UCSD-AML1 (cell line): ENCODE results near the gene ACACA.

Experiments
- DNase-seq: peaks from one replicate; lab custom pipeline; 2025; ENCODE audit not compliant: unreplicated experiment; lab: John Stamatoyannopoulos, UW

The ACACA gene

GRCh38 chr17:37239690-37240334, 166.8 kb downstream of the ACACA start:
- no peak for DNase-seq

DNA sequence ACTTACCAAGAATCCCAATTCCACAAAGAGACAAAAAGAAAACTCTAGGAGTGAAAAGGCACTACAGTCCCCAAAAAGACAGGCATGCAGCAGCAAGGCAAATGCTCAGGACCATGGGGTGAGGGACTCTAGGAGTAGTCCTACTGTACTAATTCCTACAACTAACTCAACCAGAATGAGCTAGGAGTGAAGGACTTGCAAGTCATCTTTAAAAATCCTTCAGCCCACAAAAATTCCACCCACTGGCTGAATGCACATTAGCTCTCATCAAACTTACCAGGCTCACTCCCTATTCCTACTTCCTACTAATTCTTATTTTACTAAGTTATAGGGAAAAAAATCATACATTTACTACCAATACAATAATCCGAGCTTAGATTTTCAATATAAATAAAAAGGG, 172.5 kb downstream of the ACACA start:
- no peak for DNase-seq

DNA sequence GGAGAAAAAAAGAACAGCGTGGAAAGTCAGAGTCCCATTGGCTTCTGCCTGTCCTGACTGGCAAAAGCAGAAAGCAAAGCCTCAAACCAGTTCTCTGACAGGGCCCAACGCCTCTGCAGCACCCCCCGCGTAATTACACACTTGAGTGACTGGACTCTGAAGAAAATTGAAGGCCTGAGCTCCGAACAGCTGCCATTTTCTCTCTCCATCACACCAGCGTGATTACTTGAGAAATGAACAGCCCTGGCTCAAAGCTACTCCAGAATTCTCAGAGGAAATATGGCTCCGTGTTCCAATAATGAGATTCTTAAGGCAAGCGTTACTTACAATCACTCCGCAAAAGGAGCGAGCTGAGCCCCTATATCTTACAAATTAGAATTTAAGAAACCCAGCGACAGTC, 173.6 kb downstream of the ACACA start:
- no peak for DNase-seq

GRCh38 chr17:37231887-37232286, 174.7 kb downstream of the ACACA start:
- no peak for DNase-seq

DNA sequence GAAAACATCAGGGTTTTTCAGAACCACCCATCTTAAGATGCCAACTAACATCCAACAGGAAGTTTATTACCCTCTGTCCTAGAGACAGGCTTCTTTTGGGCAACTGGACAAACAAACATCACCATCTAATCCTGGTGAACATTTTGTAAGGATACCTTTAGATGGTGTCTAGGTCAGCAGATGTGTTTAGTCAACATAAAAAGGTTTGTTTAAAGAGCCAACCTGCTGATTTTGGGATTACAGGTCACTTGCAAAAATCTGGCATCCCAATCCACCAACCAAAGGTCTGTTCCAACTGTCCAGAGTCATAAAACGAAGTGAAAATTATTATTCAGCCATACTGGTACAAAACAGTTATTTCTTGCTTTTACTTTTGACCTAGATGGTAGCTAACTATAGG, 176.0 kb downstream of the ACACA start:
- DNase-seq = no peak

DNA sequence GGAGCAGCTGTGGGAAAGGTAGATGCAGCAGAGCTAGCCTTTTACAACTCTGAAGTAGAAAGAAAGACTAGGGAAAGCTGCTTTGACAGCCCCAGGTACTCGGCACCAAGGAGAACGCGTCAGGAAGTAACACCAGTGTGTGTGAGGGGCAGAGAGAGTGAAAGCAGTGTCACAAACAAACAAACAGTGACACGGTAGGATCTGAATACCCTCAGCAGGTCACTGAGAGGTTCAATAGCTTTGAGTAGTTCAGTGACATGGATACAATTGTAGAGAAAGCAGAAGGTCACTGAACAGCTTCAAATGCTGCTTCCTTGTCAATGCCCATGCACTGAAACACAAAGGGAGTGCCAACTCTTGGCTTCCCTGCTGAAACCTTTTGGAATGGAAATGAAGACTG, 181.2 kb downstream of the ACACA start:
- DNase-seq = no peak

DNA sequence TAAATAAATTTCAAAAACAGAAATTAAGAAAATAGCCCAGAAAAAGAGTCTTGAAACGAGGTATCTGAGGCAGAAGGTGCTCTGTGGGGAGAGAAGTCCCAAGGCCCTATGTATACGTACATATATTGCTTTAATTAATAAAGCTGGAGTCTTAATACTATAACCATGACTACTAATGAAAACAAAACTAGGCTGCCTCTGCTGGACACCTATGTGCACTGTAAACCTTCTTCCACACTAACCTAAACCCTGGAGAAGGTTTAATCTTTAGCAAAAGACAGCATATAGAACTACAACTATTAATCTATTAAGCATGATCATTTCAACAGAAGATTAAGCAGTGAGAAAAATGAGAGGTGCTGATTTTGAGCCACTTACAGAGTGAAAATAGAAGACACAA, 184.8 kb downstream of the ACACA start:
- DNase-seq = no peak

DNA sequence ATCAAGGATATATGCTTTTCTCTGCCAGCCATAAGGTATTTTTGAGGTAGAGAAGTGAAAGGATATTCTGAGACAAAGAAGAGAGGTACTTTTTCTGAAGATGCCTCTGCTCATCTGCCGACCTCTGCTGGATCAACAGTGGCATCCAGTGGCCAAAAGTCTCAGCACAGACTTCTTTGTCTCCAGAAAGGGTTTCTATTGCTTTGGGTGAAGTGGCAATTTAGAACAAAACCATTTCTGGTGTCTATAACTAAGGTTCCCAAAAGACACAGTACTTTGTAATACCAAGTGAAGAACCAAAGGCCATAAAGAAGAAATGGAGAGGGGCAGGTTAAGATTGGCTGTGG, 186.1 kb downstream of the ACACA start:
- DNase-seq = peak; percentile 12

DNA sequence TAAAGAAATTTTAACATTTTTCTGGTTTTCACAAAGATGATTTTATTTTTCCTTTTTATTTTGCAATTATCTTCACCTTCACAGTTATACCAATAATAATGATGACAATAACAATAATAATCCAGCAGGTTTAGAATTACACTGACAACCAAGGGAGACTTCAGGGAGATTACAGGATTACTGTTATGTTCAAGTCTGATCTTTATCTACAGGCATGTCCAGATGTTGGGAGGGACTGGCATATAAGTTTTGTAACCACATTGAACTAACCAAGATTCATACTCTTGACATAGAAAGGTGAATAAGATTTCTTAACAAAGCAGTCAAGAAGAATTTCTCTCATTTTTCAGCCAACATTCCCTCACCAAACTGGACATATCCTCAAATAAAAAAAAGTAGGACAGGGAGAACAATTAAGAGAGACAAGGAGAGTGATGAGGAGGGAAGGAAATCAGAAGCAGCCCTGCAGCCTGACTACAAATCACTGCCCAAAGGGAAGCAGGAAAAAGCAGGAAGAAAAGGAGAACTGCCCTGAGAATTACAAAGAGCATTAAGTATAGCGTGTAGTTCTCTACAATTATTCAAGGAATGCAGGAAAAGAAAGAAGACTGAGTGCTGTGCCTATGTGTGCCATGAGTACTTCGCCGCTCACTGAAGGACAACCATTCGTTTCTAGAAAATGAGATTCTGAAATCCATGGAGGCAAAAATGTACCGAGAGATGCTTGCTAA, 186.6 kb downstream of the ACACA start:
- DNase-seq = no peak

- DNase-seq = no peak
Measured at GRCh38 chr17:37218849-37219248, 187.8 kb downstream of the ACACA start.

DNA sequence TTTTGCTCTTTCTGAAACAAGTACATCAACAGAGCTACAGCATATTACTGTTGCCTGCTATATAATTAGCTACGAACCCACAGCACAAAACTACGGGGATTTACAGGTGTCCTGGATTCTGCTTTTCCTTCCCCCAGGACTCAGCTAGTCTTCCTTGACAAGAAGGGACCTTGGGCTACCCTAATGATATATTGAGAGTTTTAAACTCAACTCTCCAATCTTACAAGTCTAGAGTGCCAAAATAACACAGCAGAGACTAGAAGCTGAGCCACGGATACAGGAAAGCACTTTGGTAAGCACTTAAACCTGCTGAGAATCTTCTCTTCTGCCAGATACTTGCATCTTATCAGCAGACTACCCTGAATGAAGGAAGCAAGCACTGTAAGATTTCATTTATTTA, 192.2 kb downstream of the ACACA start:
- no peak for DNase-seq

- no peak for DNase-seq
Measured at GRCh38 chr17:37213927-37214326, 192.7 kb downstream of the ACACA start.

- DNase-seq = no peak
Measured at GRCh38 chr17:37212179-37212578, 194.5 kb downstream of the ACACA start.

DNA sequence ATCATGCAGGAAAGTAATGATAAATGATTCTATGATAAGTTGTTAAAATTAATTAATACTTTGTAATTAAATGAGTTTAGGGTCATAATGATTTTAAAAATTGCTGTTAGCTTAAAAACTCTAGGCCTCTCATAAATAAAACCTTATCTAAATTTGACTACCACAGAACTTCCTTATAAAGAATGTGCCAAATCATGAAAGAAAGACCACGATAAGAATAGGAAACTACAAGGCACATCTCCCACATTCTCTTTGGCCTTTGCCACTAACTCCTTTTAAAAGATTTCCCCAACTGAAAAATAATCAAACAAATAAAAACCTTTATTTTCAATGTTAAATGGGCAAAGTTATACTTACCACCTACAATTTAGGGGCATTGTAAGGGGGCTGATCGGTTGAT, 195.5 kb downstream of the ACACA start:
- DNase-seq = no peak

GRCh38 chr17:37207103-37207502, 199.5 kb downstream of the ACACA start:
- no peak for DNase-seq

DNA sequence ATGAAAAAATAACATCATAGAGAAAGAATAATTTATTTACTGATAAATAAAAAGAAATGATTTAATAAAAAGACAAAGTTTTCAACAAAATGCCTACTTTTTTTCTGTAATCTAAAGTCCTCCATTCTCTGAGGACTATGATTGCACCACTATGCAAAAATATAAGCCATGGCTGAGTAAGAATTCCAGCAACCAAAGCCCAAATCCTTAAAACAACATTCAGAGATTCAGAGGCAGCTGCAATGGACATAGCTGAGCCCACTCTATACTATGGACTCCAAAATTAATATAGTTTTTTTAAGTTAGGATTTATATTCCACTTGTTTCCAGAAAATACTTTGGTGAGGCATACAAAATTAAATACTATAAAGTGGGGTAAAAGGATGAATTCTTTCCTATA, 200.3 kb downstream of the ACACA start:
- DNase-seq = no peak

GRCh38 chr17:37200497-37200896, 206.1 kb downstream of the ACACA start:
- no peak for DNase-seq

GRCh38 chr17:37197336-37197735, 209.3 kb downstream of the ACACA start:
- no peak for DNase-seq

GRCh38 chr17:37194208-37194607, 212.4 kb downstream of the ACACA start:
- DNase-seq = no peak

DNA sequence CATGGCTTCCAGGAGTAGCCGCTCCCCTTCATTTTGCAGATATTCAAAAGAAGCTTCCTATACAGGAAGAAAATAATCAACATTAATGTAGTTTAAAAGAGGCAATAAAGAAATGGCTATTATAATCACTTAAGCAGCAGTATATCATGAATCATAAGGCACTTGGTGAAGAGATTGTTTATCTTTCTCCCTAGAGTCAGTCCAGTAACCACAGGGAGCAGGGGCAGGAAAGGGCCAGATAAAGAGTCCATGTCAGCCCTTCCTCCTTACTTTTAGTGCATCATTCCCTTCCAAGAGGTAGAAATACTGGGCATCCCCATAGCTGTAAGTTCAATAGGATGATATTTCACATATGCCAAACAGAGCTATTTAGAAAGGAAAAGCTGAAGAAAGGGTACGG, 215.4 kb downstream of the ACACA start:
- no peak for DNase-seq

DNA sequence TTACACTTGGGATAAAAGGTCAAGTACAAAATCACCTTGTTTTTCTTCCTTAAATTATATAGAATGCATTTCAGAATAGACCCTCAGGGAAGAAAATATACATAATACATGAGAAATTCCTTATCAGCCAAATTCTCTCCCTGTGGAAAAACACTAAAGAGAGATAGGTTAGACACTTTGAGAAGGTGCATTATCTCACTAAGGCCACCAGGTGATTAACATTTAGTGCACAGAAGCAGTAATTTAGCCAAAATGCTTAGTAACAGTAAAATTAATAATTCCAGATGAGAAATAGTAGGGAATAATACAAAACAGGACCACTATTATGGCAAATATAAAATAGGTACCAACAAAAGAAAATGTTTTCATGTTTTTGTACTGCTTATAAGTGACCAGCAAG, 216.1 kb downstream of the ACACA start:
- no peak for DNase-seq

GRCh38 chr17:37188157-37188556, 218.5 kb downstream of the ACACA start:
- no peak for DNase-seq

DNA sequence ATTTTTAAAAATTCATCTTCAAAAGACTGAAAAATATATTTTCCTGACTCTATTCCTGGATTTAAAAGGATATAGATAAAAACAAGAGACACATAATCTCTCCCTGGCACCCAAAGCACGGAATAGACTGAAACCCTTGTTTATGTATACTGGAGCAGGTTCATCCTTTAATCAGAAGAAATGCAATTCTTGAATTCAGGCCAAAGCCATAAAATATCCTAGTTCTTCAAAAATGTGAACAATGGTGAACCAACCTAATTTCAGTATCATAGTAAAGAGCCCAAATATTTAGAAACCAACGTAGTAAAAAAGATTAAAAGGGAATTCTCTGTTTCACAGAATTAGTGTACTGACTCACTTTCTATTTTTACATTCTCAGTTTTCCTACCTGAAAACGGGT, 219.4 kb downstream of the ACACA start:
- no peak for DNase-seq
